HL-60 (cell line): ENCODE measurements around the gene ARL3.

ENCODE experiments used
- CTCF ChIP-seq: IDR thresholded peaks from one replicate; pipeline ENCODE4 v1.5.1; 2011; ENCODE audit warnings: low read length, control low read depth, inconsistent platforms; ENCODE audit not compliant: insufficient read depth
- POLR2AphosphoS5 ChIP-seq: IDR thresholded peaks from 2 replicates; pipeline ENCODE4 v1.6.1; 2012; ENCODE audit warnings: low read depth
- REST ChIP-seq: IDR thresholded peaks from 2 replicates; pipeline ENCODE4 v1.6.1; 2012; ENCODE audit warnings: low read depth; ENCODE audit not compliant: insufficient replicate concordance
- SPI1 ChIP-seq: IDR thresholded peaks from 2 replicates; pipeline ENCODE4 v1.6.1; 2012; ENCODE audit warnings: low read depth, mild to moderate bottlenecking, borderline replicate concordance

- TF ChIP-seq CTCF (no peak), REST (no peak), POLR2AphosphoS5 (no peak), SPI1 (no peak)
These were observed 8.7 kb downstream of the ARL3 start for GRCh38 chr10:102705531-102705930.
